HCT116 (cell line): ENCODE data around the gene CYP24A1.

Source experiments
- EZH2phosphoT487 ChIP-seq: fragments of 200-600 bp; IDR thresholded peaks from 2 replicates; pipeline ENCODE4 v1.6.1; 2018; ENCODE audit warnings: antibody characterized with exemption, borderline replicate concordance
- JUND ChIP-seq: IDR thresholded peaks from 2 replicates; pipeline ENCODE4 v1.6.1; 2012
- POLR2AphosphoS5 ChIP-seq: IDR thresholded peaks from 2 replicates; pipeline ENCODE4 v1.6.1; 2011; ENCODE audit warnings: mild to moderate bottlenecking, low read depth, low read length, moderate library complexity
- REST ChIP-seq: IDR thresholded peaks from 2 replicates; pipeline ENCODE4 v1.6.1; 2012; ENCODE audit warnings: low read depth
- SIN3A ChIP-seq: IDR thresholded peaks from 2 replicates; pipeline ENCODE4 v1.6.1; 2012; ENCODE audit warnings: low read depth
- SP1 ChIP-seq: IDR thresholded peaks from 2 replicates; pipeline ENCODE4 v1.6.1; 2012; ENCODE audit warnings: low read depth
- TCF7L2 ChIP-seq: IDR thresholded peaks from 2 replicates; pipeline ENCODE4 v1.7.0; 2011; ENCODE audit warnings: borderline replicate concordance, inconsistent platforms; ENCODE audit not compliant: insufficient read depth, insufficient read length; ENCODE audit errors: extremely low read depth
- YY1 ChIP-seq: IDR thresholded peaks from 2 replicates; pipeline ENCODE4 v1.6.1; 2011; ENCODE audit warnings: low read length, low read depth, moderate library complexity, mild to moderate bottlenecking; ENCODE audit not compliant: insufficient replicate concordance; ENCODE audit errors: extremely low read depth
- ZFX ChIP-seq: fragments of 450-650 bp; IDR thresholded peaks from 2 replicates; pipeline ENCODE4 v1.6.1; 2017
- TF ChIP-seq, protein P1 (sequence below): IDR thresholded peaks from 2 replicates; pipeline ENCODE4 v1.6.1; 2012
- TF ChIP-seq, protein P2 (sequence below), 3 experiments: fragments of 200-600 bp in 1 of 3; sonication (generic) in 1 of 3; IDR thresholded peaks in 2 of 3; conservative IDR thresholded peaks in 1 of 3; 2 replicates each; pipeline ENCODE4 v1.5.1; 2012 to 2017; ENCODE audit warnings: low read depth in 2 of 3, low read length in 2 of 3, antibody characterized with exemption in 1 of 3, borderline replicate concordance in 1 of 3, control low read depth in 1 of 3, mild to moderate bottlenecking in 1 of 3, mixed read lengths in 1 of 3, mixed run types in 1 of 3, moderate library complexity in 1 of 3; ENCODE audit not compliant: insufficient read depth in 1 of 3
- TF ChIP-seq, protein P3 (sequence below): IDR thresholded peaks from 2 replicates; pipeline ENCODE4 v1.6.1; 2011; ENCODE audit warnings: mild to moderate bottlenecking, low read length, moderate library complexity; ENCODE audit not compliant: insufficient replicate concordance; ENCODE audit errors: extremely low read depth

- TF ChIP-seq, protein P1, sequence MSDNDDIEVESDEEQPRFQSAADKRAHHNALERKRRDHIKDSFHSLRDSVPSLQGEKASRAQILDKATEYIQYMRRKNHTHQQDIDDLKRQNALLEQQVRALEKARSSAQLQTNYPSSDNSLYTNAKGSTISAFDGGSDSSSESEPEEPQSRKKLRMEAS, result no peak
- TF ChIP-seq ZFX (no peak), POLR2AphosphoS5 (no peak), JUND (no peak), EZH2phosphoT487 (no peak), SP1 (no peak), SIN3A (no peak), REST (no peak), YY1 (no peak), TCF7L2 (no peak)
- TF ChIP-seq, protein P2, sequence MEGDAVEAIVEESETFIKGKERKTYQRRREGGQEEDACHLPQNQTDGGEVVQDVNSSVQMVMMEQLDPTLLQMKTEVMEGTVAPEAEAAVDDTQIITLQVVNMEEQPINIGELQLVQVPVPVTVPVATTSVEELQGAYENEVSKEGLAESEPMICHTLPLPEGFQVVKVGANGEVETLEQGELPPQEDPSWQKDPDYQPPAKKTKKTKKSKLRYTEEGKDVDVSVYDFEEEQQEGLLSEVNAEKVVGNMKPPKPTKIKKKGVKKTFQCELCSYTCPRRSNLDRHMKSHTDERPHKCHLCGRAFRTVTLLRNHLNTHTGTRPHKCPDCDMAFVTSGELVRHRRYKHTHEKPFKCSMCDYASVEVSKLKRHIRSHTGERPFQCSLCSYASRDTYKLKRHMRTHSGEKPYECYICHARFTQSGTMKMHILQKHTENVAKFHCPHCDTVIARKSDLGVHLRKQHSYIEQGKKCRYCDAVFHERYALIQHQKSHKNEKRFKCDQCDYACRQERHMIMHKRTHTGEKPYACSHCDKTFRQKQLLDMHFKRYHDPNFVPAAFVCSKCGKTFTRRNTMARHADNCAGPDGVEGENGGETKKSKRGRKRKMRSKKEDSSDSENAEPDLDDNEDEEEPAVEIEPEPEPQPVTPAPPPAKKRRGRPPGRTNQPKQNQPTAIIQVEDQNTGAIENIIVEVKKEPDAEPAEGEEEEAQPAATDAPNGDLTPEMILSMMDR (IDR thresholded peaks at IDR 0.05 in 2 of 3, conservative IDR thresholded peaks at IDR 0.05 in 1 of 3; ENCODE audit: borderline replicate concordance in 1 of 3, insufficient read depth in 1 of 3, low read depth in 2 of 3, low read length in 2 of 3), result no peak
- TF ChIP-seq, protein P3, sequence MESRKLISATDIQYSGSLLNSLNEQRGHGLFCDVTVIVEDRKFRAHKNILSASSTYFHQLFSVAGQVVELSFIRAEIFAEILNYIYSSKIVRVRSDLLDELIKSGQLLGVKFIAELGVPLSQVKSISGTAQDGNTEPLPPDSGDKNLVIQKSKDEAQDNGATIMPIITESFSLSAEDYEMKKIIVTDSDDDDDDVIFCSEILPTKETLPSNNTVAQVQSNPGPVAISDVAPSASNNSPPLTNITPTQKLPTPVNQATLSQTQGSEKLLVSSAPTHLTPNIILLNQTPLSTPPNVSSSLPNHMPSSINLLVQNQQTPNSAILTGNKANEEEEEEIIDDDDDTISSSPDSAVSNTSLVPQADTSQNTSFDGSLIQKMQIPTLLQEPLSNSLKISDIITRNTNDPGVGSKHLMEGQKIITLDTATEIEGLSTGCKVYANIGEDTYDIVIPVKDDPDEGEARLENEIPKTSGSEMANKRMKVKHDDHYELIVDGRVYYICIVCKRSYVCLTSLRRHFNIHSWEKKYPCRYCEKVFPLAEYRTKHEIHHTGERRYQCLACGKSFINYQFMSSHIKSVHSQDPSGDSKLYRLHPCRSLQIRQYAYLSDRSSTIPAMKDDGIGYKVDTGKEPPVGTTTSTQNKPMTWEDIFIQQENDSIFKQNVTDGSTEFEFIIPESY, result no peak
Measured at GRCh38 chr20:54193817-54194216, 20.0 kb upstream of the CYP24A1 start.
